ENCODE results near the gene ADK.
A peak's percentile ranks its signal among the peaks of the same experiment; 100 is the strongest.

The ADK gene

DNA sequence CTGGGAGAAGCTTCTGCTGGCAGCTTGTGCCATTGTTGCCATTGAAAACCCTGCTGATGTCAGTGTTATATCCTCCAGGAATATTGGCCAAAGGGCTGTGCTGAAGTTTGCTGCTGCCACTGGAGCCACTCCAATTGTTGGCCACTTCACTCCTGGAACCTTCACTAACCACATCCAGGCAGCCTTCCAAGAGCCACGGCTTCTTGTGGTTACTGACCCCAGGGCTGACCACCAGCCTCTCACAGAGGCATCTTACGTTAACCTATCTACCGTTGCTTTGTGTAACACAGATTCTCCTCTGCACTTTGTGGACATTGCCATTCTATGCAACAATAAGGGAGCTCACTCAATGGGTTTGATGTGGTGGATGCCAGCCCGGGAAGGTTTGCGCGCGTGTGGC, 220.7 kb downstream of the ADK start:
- DNase-seq: no peak

DNA sequence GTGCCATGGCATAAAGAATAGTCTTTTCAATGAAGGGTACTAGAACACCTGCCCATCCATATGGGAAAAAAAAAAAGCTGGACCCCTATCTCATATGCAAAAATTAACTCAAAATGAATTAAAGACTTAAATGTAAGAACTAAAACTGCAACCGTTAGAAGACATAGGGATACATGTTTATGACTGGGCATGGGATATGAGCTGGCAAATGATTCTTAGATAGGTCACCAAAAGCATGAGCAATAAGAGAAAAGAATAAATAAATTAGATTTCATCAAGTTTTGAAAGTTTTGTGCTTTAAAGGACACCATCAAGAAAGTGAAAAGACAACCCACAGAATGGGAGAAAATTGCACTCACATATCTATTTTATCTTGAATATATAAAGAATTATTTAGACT, 222.0 kb downstream of the ADK start:
- no peak for DNase-seq

DNA sequence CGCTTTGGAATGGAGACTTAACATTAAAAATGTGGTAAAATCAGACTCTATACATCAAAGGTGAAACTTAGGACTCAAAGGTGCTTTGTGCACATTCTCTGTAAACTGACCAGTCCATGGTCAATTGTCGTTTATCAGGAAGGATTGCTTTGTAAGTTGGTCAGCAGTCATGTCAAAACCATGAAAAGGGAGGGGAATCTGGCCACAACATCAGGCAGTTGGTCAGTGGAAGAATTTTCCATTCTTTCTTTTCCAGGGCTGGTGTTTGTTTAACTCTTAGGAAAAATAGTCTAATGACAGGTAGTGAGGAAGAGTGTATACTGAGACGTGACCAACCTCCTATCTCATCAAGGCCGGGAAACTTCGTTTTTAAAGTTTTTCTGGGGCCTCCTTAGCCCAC, 226.5 kb downstream of the ADK start:
- no peak for DNase-seq

GRCh38 chr10:74379474-74379873, 228.5 kb downstream of the ADK start:
- no peak for DNase-seq

- DNase-seq: no peak
These were observed 229.8 kb downstream of the ADK start for GRCh38 chr10:74380795-74381194.

- no peak for DNase-seq
These were observed 230.4 kb downstream of the ADK start for GRCh38 chr10:74381291-74381853.

DNA sequence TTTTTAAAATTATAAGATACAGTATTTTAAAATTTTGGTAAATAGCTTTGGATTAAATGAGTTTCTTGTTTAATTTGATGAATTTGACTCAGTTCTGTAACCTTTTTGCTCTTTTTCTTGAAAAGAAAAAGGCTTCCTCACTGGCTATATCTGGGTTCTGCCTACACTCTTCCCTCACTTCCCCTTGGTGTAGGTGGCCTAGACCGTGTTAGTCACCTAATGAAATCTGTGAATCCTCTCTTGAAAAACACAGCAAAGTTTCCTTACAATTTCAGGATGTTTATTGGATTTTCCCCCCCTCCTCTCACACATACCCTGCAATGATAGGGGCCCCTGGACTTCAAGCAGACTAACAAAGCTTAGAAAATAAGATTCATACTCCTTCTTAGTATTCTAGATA, 231.6 kb downstream of the ADK start:
- no peak for DNase-seq

- DNase-seq: no peak
These were observed 232.6 kb downstream of the ADK start for GRCh38 chr10:74383642-74384041.

GRCh38 chr10:74384615-74385183, 233.7 kb downstream of the ADK start:
- no peak for DNase-seq

DNA sequence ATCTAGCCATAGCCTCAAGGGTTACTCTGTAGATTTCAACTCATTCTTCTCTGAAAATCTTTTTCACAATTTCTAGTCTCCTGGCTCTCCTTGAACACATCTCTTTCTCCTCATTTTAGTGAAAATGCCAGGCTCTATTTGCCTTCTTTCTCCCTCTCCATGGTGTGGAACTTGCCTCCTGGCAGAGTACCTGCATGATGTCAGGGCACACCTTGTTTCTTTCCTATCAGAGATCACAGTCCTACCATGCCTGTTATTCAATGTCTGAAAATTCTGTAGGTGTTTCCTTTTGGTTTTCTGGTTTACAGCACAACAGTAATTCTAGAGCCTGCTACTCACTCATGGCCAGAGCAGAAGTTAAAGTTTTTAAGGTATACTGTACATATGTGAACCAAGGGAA, 237.8 kb downstream of the ADK start:
- DNase-seq: no peak

DNA sequence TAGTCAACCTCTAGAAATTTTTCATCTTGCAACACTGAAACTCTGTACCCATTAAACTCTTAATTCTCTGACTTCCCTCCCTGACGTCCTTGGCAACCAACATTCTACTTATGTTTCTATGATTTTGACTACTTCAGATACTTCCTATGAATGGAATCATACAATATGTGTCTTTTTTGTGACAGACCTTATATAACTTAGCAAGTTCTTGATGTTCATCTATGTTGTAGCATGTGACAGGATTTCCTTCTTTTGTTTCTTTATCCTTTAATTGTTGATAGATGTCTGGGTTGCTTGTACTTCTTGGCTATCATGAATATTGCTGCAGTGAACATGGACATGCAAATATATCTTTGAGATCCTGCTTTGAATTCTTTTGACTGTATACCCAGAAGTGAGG, 240.8 kb downstream of the ADK start:
- no peak for DNase-seq

DNA sequence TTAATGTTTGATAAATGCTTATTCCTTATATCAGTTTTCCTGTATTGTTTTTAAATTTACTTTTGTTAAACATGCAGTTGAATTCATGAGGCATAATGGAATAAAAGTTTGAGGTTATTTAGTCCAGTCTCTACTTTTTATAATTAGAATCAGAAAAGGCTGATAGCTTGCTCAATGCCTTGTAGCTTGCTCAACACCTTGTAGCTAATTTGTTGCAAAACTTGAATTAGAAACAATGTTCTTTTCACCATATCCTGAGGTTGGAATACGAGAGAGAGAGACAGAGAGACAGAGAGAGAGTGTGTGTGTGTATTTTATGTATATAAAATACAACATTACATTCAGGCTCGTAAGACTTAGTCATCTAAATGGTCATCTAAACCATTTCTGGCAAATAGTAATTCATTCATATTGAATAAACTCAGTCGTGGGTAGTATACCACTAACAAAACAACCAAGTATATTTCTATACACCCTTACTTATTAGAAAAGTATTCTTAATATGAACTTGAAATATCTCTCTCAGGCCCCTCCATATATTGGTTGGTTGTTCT, 243.5 kb downstream of the ADK start:
- no peak for DNase-seq

DNA sequence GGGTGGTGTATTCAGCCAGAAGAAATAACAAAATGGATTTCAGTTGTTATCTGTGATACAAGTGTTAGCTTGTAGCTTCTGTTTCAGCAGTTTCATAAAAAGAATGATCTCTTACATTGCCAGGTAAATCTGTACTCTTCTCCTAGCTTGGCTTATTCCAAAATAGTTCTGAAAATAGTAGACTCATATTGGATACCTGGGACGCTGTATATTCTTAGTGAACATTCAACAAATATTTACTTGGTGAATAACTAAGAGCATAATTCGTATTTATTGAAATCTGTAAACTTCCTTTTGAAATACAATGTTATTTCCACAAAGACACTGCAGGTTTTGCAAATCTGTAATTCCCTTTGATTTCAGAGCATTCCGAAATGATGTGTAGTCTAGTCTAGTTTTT, 249.2 kb downstream of the ADK start:
- DNase-seq: no peak

- DNase-seq: no peak
These were observed 255.0 kb downstream of the ADK start for GRCh38 chr10:74406006-74406405.

DNA sequence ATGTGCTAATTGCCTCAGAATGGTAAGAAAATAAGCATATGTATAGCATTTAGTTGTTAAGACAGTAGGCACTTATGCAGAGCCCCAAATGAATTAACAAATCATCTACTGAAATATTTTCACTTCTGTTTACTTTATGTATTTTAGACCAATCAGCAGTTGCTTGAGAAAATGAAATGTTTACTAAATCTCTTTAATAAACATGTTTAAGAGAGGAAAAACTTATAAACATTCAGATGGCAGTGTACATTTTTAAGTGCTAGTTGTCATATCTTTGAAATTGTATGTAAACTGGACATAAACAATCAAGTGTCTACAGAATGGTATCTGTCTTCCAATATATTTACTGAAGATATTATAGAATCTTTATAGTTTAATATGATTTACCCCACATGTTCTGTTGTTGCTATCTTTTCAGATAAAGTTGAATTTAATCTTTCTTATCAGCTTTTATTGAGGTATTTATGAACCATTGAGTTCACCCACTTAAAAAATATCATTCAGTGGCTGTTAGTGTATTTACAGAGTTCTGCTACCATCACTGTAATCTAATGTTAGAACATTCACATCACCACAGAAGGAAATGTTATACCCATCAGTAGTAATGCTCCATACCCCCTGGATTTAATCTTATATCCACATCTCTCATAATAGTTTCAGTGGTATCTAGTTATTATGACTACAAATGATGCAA, 264.3 kb downstream of the ADK start:
- DNase-seq: no peak

DNA sequence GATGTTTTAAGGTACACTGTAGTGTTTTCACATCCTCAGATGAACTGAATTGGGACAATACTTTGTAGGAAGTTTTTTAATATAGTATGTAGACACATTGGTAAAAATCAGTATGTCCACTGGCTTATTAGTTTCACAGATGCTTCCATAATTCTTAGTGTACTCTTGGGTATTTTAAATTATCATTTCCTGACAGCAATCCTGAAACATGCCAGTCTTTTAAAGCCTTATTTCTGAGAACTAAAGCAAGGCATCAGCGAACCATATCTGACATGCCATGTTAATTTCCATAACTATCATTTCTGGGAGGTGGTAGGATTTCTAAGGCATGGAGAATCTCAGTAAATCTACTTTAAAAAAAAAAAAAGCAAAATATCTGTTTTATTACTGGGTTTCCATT, 266.4 kb downstream of the ADK start:
- DNase-seq: no peak

DNA sequence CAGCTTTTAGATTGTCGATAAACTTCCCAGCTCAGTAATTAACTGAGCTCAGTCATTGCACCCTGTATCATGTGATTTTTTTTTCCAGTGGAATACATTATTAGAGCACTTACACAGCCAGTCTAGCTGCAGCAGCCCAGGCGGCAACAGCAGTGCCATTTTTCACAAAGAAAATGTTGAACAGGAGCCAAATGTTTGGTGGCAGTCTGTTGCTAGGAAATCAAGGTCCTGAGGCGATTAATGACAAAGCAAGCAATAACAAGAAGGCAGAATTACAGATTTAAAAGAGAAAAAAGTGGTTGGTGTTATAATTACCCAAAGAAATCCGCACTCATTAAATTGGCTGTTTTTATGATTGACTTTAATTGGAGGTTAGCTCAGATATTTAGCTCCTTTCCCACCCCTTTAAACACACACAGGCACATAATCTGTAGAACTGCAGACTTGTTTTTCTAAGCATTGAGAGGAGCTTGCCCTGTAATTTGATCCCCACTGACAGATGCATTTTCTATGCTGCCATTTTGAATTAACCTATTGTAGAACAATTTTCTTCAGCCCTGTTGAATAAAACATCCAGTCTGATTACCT, 267.4 kb downstream of the ADK start:
- peak; percentile 1 for DNase-seq

- DNase-seq: no peak
These were observed 268.5 kb downstream of the ADK start for GRCh38 chr10:74419491-74419951.

DNA sequence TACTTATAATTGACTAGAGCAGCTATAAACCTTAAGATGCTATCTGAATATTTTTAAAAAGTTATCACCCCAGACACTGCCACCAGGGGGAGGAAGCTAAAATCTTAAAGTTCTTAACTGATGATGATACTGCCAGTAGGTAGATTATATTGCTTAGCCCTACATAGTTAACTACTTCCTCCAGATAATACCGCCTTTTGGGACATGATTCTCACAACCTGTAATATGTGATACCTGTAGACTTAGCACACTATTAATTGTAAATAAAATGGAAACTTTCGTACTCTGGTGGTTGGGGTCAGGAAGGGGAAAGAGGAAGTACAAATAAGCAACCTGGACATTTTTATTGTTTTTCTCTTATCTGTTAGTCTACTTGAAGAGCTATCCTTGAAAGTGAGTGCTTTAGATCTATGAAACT, 268.9 kb downstream of the ADK start:
- no peak for DNase-seq

- no peak for DNase-seq
These were observed 273.5 kb downstream of the ADK start for GRCh38 chr10:74424565-74424964.

DNA sequence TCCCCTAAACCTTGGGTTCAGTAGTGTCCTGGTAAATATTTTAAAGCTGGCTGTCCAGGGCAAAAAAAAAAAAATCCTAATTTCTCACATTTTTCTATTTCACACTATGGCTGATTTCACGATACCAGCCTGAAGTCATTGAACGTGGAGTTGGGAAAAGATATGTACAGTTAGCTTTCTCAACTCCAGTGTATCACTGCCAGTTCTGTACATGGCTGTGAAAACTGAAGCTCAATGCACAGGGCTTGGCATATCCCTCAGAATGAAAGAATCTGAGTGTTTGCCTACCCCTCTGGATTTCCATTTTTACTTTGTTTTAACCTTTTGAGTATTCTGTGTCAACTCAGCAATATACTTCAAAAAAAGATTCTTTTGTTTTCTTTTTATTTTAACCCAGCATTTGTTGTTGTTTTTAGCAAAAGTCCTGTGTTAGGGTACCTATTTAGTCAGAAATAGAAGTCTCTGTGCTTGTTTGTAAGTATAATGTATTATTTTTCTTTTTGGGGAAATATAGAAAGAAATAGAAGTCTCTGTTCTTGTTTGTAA, 274.5 kb downstream of the ADK start:
- no peak for DNase-seq

DNA sequence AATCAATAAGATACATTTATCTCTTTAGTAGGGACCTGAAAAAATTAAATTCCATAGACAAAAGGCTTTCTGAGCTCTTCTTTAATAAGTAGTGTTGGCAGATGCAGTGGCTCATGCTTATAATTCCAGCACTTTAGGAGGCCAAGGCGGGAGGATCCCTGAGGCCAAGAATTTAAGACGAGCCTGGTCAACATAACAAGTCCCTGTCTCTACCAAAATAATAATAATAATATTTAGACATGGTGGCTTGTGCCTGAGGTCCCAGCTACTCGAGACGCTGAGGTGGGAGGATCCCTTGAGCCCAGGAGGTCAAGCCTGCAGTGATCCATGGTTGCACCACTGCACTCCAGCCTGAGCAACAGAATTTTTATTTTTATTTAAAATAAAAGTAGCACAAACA, 280.8 kb downstream of the ADK start:
- DNase-seq: no peak

GRCh38 chr10:74432841-74433594, 282.0 kb downstream of the ADK start:
- no peak for DNase-seq

All from NCI-H526 treated with DMSO at 0.1 percent for 48 hours (cell line).